Measurements from ENCODE around the gene WDR11. TPM values are rescaled to one million over a fixed set of nuclear protein-coding genes. Genes with fewer than 3 reads are reported as not detected.

Gene WDR11
- total RNA-seq, 2 experiments from 2014 or later: 43.3 to 47.1 TPM

- no TSS peak for BruUV-seq (replicated peaks)
Observed at GRCh38 chr10:120810298-120810697, 40.9 kb upstream of the WDR11 start.

GRCh38 chr10:120813085-120813484 is 38.1 kb upstream of the WDR11 start:
- no peak overlapping the region for H3K4me2 ChIP-seq (ENCODE audit: low read length)
- peaks cover 4% of the 10 kb centered on the region; the same call in 1 of the 2 replicates for H4K20me1 ChIP-seq (ENCODE audit: insufficient read depth, low read length)
- no peaks in the 10 kb centered on the region for H3K9me2 ChIP-seq (ENCODE audit: insufficient read depth, low read length)
- H3K4me3 ChIP-seq (ENCODE audit: low read depth, low read length, poor library complexity, severe bottlenecking): no peak overlapping the region
- H3K79me2 ChIP-seq (ENCODE audit: insufficient read depth, low read depth, low read length): no peaks in the 10 kb centered on the region
- no peaks in the 10 kb centered on the region for H3K4me1 ChIP-seq (ENCODE audit: insufficient read depth, low read length, poor library complexity, severe bottlenecking)
- no TSS peak for BruUV-seq (replicated peaks)
- H3K9me3 ChIP-seq (ENCODE audit: low read length): no peaks in the 10 kb centered on the region
- no peaks in the 10 kb centered on the region for H3K36me3 ChIP-seq (ENCODE audit: insufficient read depth, low read length)
- ChIA-PET CTCF (ENCODE audit: unreplicated experiment) (no interaction called here), POLR2A (no interaction called here)
- TF ChIP-seq EZH2phosphoT487 (IDR thresholded peaks at IDR 0.05; ENCODE audit: borderline replicate concordance, low read depth, low read length): no peak
- no peak for TF ChIP-seq CTCF (conservative IDR thresholded peaks at IDR 0.05; ENCODE audit: low read length)
- H2AFZ ChIP-seq (ENCODE audit: low read length): no peak overlapping the region
- no peak overlapping the region for H3K27ac ChIP-seq (ENCODE audit: low read depth, low read length, poor library complexity, severe bottlenecking)
- no peak for DNase-seq (ENCODE audit: low spot score)
- intact Hi-C loops (cut with micrococcal nuclease; ENCODE audit: unreplicated experiment): no loop called here

More at GRCh38 chr10:120810298-120810697, 40.9 kb upstream of the WDR11 start:
- H3K9me2 ChIP-seq (ENCODE audit: insufficient read depth, low read length): no peaks in the 10 kb centered on the region
- no peak overlapping the region for H3K4me2 ChIP-seq (ENCODE audit: low read length)
- peaks cover 4% of the 10 kb centered on the region; the same call in 1 of the 2 replicates for H4K20me1 ChIP-seq (ENCODE audit: insufficient read depth, low read length)
- H2AFZ ChIP-seq (ENCODE audit: low read length): no peak overlapping the region
- no peak for DNase-seq (ENCODE audit: low spot score)
- no peak overlapping the region for H3K27ac ChIP-seq (ENCODE audit: low read depth, low read length, poor library complexity, severe bottlenecking)
- POLR2A ChIA-PET: no interaction called here
- H3K79me2 ChIP-seq (ENCODE audit: insufficient read depth, low read depth, low read length): no peaks in the 10 kb centered on the region
- intact Hi-C loops (cut with micrococcal nuclease; ENCODE audit: unreplicated experiment): no loop called here
- no peak overlapping the region for H3K4me3 ChIP-seq (ENCODE audit: low read depth, low read length, poor library complexity, severe bottlenecking)
- CTCF ChIA-PET (ENCODE audit: unreplicated experiment): no interaction called here
- no peaks in the 10 kb centered on the region for H3K4me1 ChIP-seq (ENCODE audit: insufficient read depth, low read length, poor library complexity, severe bottlenecking)
- H3K36me3 ChIP-seq (ENCODE audit: insufficient read depth, low read length): no peaks in the 10 kb centered on the region
- H3K9me3 ChIP-seq (ENCODE audit: low read length): no peaks in the 10 kb centered on the region
- TF ChIP-seq CTCF (conservative IDR thresholded peaks at IDR 0.05; ENCODE audit: low read length) (no peak), EZH2phosphoT487 (IDR thresholded peaks at IDR 0.05; ENCODE audit: borderline replicate concordance, low read depth, low read length) (no peak)

- no peaks in the 10 kb centered on the region for H3K79me2 ChIP-seq (ENCODE audit: insufficient read depth, low read depth, low read length)
- BruUV-seq (replicated peaks): no TSS peak
Observed at GRCh38 chr10:120818301-120818700, 32.9 kb upstream of the WDR11 start.

More at GRCh38 chr10:120818301-120818700, 32.9 kb upstream of the WDR11 start:
- Histone ChIP-seq H3K36me3 (ENCODE audit: insufficient read depth, low read length) (no peaks in the 10 kb centered on the region), H3K27ac (ENCODE audit: low read depth, low read length, poor library complexity, severe bottlenecking) (no peak overlapping the region), H4K20me1 (ENCODE audit: insufficient read depth, low read length) (no peaks in the 10 kb centered on the region), H3K9me3 (ENCODE audit: low read length) (no peaks in the 10 kb centered on the region), H3K4me1 (ENCODE audit: insufficient read depth, low read length, poor library complexity, severe bottlenecking) (no peaks in the 10 kb centered on the region), H2AFZ (ENCODE audit: low read length) (no peak overlapping the region), H3K4me2 (ENCODE audit: low read length) (no peak overlapping the region), H3K9me2 (ENCODE audit: insufficient read depth, low read length) (no peaks in the 10 kb centered on the region), H3K4me3 (ENCODE audit: low read depth, low read length, poor library complexity, severe bottlenecking) (no peak overlapping the region)
- intact Hi-C loops (cut with micrococcal nuclease; ENCODE audit: unreplicated experiment): no loop called here
- TF ChIP-seq CTCF (conservative IDR thresholded peaks at IDR 0.05; ENCODE audit: low read length) (no peak), EZH2phosphoT487 (IDR thresholded peaks at IDR 0.05; ENCODE audit: borderline replicate concordance, low read depth, low read length) (no peak)
- ChIA-PET POLR2A (interaction anchor here (0.9 kb wide), 1 partner anchor 10 kb away, joined by 3 read pairs; no protein-coding TSS in a partner anchor), CTCF (ENCODE audit: unreplicated experiment) (no interaction called here)
- no peak for DNase-seq (ENCODE audit: low spot score)

Data from OCI-LY7 (cell line).